H1 (cell line): Measurements from ENCODE around the gene CEBPA. TPM values are rescaled to one million over a fixed set of nuclear protein-coding genes. Genes with fewer than 3 reads are reported as not detected.

ENCODE experiments used
- CTCF ChIA-PET: fragments of 300-600 bp; sonication (Branson Sonifier 250); formaldehyde crosslinking; loops from one replicate; lab custom pipeline; 2021; ENCODE audit not compliant: partially characterized antibody; lab: Charles Lee
- POLR2A ChIA-PET: fragments of 300-600 bp; sonication (Branson Sonifier 250); formaldehyde crosslinking; loops from one replicate; lab custom pipeline; 2021; ENCODE audit warnings: inconsistent platforms; ENCODE audit not compliant: partially characterized antibody; lab: Charles Lee
- DNase-seq, 2 experiments: peaks; one replicate each; pipeline versions ENCODE4 v3.0.0 to v3.0.0-alpha.2; 2010 to 2022; ENCODE audit warnings: low spot score in 2 of 2, low read depth in 1 of 2, mixed read lengths in 1 of 2
- FAIRE-seq: peaks from 2 replicates; lab custom pipeline; 2011; peaks lifted over from hg19 to GRCh38; lab: Jason Lieb, UNC
- H2AFZ ChIP-seq: 2 replicates; pipeline ENCODE4 v1.8.1; 2012; ENCODE audit warnings: low read length, inconsistent platforms
- H2AK5ac ChIP-seq: 2 replicates; pipeline ENCODE4 v1.6.1; 2013; ENCODE audit warnings: low read depth, low read length
- H2BK120ac ChIP-seq: replicated peaks from 2 replicates; pipeline ENCODE3; 2013; ENCODE audit warnings: low read depth, low read length, inconsistent platforms
- H2BK12ac ChIP-seq: 2 replicates; pipeline ENCODE4 v1.6.1; 2013; ENCODE audit warnings: low read depth, low read length
- H2BK15ac ChIP-seq: 2 replicates; pipeline ENCODE4 v1.6.1; 2013; ENCODE audit warnings: low read length
- H2BK20ac ChIP-seq: 2 replicates; pipeline ENCODE4 v1.6.1; 2013; ENCODE audit warnings: low read length
- H2BK5ac ChIP-seq: 2 replicates; pipeline ENCODE4 v1.6.1; 2013; ENCODE audit warnings: low read depth, low read length
- H3K14ac ChIP-seq: 2 replicates; pipeline ENCODE4 v1.6.1; 2013; ENCODE audit warnings: inconsistent platforms; ENCODE audit not compliant: insufficient read length
- H3K18ac ChIP-seq: 2 replicates; pipeline ENCODE4 v1.6.1; 2013; ENCODE audit warnings: low read length; ENCODE audit errors: extremely low read depth
- H3K23ac ChIP-seq: 2 replicates; pipeline ENCODE4 v1.6.1; 2013; ENCODE audit warnings: inconsistent platforms; ENCODE audit not compliant: insufficient read length
- H3K23me2 ChIP-seq: 2 replicates; pipeline ENCODE4 v1.6.1; 2013; ENCODE audit warnings: low read depth, low read length
- H3K27ac ChIP-seq: 2 replicates; pipeline ENCODE4 v1.6.1; 2011; ENCODE audit warnings: low read depth, low read length, inconsistent platforms
- H3K27me3 ChIP-seq, 4 experiments: replicated peaks in 1 of 4; 1 replicate in 1 of 4; 2 replicates in 3 of 4; pipeline versions ENCODE4 v1.6.1 to v1.8.1; 2011 to 2013; ENCODE audit warnings: low read length in 3 of 4, mild to moderate bottlenecking in 3 of 4, inconsistent platforms in 2 of 4, mixed read lengths in 2 of 4, moderate library complexity in 1 of 4; ENCODE audit not compliant: control insufficient read depth in 3 of 4, insufficient read depth in 3 of 4; ENCODE audit errors: extremely low read depth in 1 of 4
- H3K36me3 ChIP-seq, 4 experiments: 2 replicates each; pipeline versions ENCODE4 v1.6.1 to v1.8.1; 2011 to 2013; ENCODE audit warnings: mild to moderate bottlenecking in 4 of 4, low read length in 3 of 4, moderate library complexity in 2 of 4, control low read depth in 1 of 4, inconsistent platforms in 1 of 4; ENCODE audit not compliant: insufficient read depth in 4 of 4, control insufficient read depth in 2 of 4
- H3K4ac ChIP-seq: replicated peaks from 2 replicates; pipeline ENCODE3; 2013; ENCODE audit warnings: low read length, low read depth, mixed read lengths, inconsistent platforms; ENCODE audit not compliant: insufficient read length
- H3K4me1 ChIP-seq, 4 experiments: replicated peaks in 1 of 4; 1 replicate in 1 of 4; 2 replicates in 3 of 4; pipeline versions ENCODE4 v1.6.1 to v1.8.1; 2011 to 2013; ENCODE audit warnings: low read length in 3 of 4, inconsistent platforms in 2 of 4, mixed read lengths in 1 of 4; ENCODE audit not compliant: insufficient read depth in 4 of 4, control insufficient read depth in 3 of 4
- H3K4me2 ChIP-seq, 2 experiments: 2 replicates each; pipeline versions ENCODE4 v1.6.1 to v1.8.1; 2011 to 2013; ENCODE audit warnings: low read depth in 2 of 2, low read length in 2 of 2, control low read depth in 1 of 2, inconsistent platforms in 1 of 2, mild to moderate bottlenecking in 1 of 2; ENCODE audit not compliant: insufficient read depth in 1 of 2
- H3K4me3 ChIP-seq, 4 experiments: fragments of 200-600, 300-600 bp in 1 of 4; sonication (generic), shearing (Covaris generic), sonication (Bioruptor Twin) in 1 of 4; 2 replicates each; pipeline versions ENCODE4 v1.5.1 to v1.8.1; 2011 to 2016; ENCODE audit warnings: low read length in 4 of 4, low read depth in 3 of 4, control low read depth in 2 of 4, inconsistent platforms in 2 of 4, mild to moderate bottlenecking in 2 of 4, mixed read lengths in 1 of 4, moderate library complexity in 1 of 4; ENCODE audit not compliant: insufficient read depth in 2 of 4; ENCODE audit errors: extremely low read depth in 1 of 4
- H3K56ac ChIP-seq: replicated peaks from 2 replicates; pipeline ENCODE3; 2013; ENCODE audit warnings: low read depth, mild to moderate bottlenecking, mixed read lengths, low read length, inconsistent platforms; ENCODE audit not compliant: insufficient read length
- H3K79me1 ChIP-seq: 2 replicates; pipeline ENCODE4 v1.6.1; 2013; ENCODE audit warnings: low read depth, low read length, control low read depth
- H3K79me2 ChIP-seq, 2 experiments: 2 replicates each; pipeline versions ENCODE4 v1.6.1 to v1.8.1; 2012 to 2013; ENCODE audit warnings: low read length in 2 of 2, mild to moderate bottlenecking in 2 of 2, inconsistent platforms in 1 of 2; ENCODE audit not compliant: insufficient read depth in 2 of 2, control insufficient read depth in 1 of 2
- H3K9ac ChIP-seq, 4 experiments: replicated peaks in 1 of 4; 1 replicate in 1 of 4; 2 replicates in 3 of 4; pipeline versions ENCODE4 v1.6.1 to v1.8.1; 2011 to 2013; ENCODE audit warnings: low read depth in 3 of 4, low read length in 3 of 4, control low read depth in 2 of 4, mild to moderate bottlenecking in 2 of 4, moderate library complexity in 2 of 4, inconsistent platforms in 1 of 4; ENCODE audit errors: extremely low read depth in 1 of 4
- H3K9me3 ChIP-seq, 2 experiments: 2 replicates each; pipeline versions ENCODE4 v1.6.1 to v1.8.1; 2012 to 2013; ENCODE audit warnings: mild to moderate bottlenecking in 2 of 2, moderate library complexity in 2 of 2, control low read depth in 1 of 2, inconsistent platforms in 1 of 2, low read depth in 1 of 2, low read length in 1 of 2, mixed read lengths in 1 of 2; ENCODE audit not compliant: insufficient read depth in 2 of 2
- H4K20me1 ChIP-seq, 2 experiments: replicated peaks in 1 of 2; 2 replicates each; pipeline versions ENCODE3 to v1.8.1; 2011 to 2013; ENCODE audit warnings: inconsistent platforms in 2 of 2, low read length in 2 of 2, mild to moderate bottlenecking in 1 of 2; ENCODE audit not compliant: insufficient read depth in 2 of 2, control insufficient read depth in 1 of 2
- H4K5ac ChIP-seq: 2 replicates; pipeline ENCODE4 v1.6.1; 2013; ENCODE audit warnings: low read length, low read depth, mixed read lengths, inconsistent platforms; ENCODE audit not compliant: insufficient read length
- H4K8ac ChIP-seq: 2 replicates; pipeline ENCODE4 v1.8.0; 2013; ENCODE audit warnings: mild to moderate bottlenecking, moderate library complexity, low read length, inconsistent platforms; ENCODE audit not compliant: insufficient read depth; ENCODE audit errors: extremely low read depth
- H4K91ac ChIP-seq: replicated peaks from 2 replicates; pipeline ENCODE3; 2013; ENCODE audit warnings: low read length, mixed read lengths, inconsistent platforms; ENCODE audit not compliant: insufficient read length
- EZH2 ChIP-seq: fragments of 200-600 bp; sonication (generic); IDR thresholded peaks from 2 replicates; pipeline ENCODE4 v1.7.1; 2012; ENCODE audit warnings: low read depth, mild to moderate bottlenecking, moderate library complexity, low read length, inconsistent platforms; ENCODE audit not compliant: severe bottlenecking
- KDM1A ChIP-seq: fragments of 200-600, 300-600 bp; sonication (generic); IDR thresholded peaks from 2 replicates; pipeline ENCODE4 v1.7.1; 2016; ENCODE audit warnings: mild to moderate bottlenecking, low read length, borderline replicate concordance
- RAD21 ChIP-seq, 2 experiments: IDR thresholded peaks in 1 of 2; conservative IDR thresholded peaks in 1 of 2; 2 replicates each; pipeline ENCODE4 v1.6.1; 2011; ENCODE audit warnings: low read depth in 2 of 2, low read length in 2 of 2, improper control_type of control experiment in 1 of 2, inconsistent platforms in 1 of 2, mild to moderate bottlenecking in 1 of 2, moderate library complexity in 1 of 2
- RFX5 ChIP-seq: IDR thresholded peaks from 2 replicates; pipeline ENCODE4 v1.6.1; 2011; ENCODE audit warnings: low read depth, low read length, improper control_type of control experiment, borderline replicate concordance
- WGBS, 2 experiments: shearing (Covaris generic) in 1 of 2; methylation state at CpG; one replicate each; pipeline versions ENCODE4 v1.1.6 to v1.1.7; 2013 to 2015; ENCODE audit warnings: low lambda C conversion rate in 2 of 2, mixed read lengths in 2 of 2, inconsistent platforms in 1 of 2, low coverage in 1 of 2, missing lambda C conversion rate in 1 of 2; ENCODE audit not compliant: insufficient replicate concordance in 2 of 2, insufficient coverage in 1 of 2, insufficient read length in 1 of 2; ENCODE audit errors: extremely low coverage in 1 of 2, missing lambda C conversion rate in 1 of 2; 5-methylcytosine and 5-hydroxymethylcytosine counted together
- polyA plus RNA-seq, 7 experiments: library from polyadenylated mRNA; depleted of rRNA in 3 of 7; stranded (reverse) in 5 of 7; unstranded in 2 of 7; fragments of >200 nt in 5 of 7; fragments of 200-250 nt in 2 of 7; gene quantifications; 1 replicate in 5 of 7; 2 replicates in 1 of 7; 4 replicates in 1 of 7; pipeline versions ENCODE4 v1.2.1 to v1.2.3, GENCODE V29; 2011 to 2013; ENCODE audit warnings: missing spikeins in 2 of 7, mixed read lengths in 2 of 7
- total RNA-seq: library from RNA; stranded (reverse); fragmentation: NEBNext Ultra II Directional; extraction: Animal tissue kit (Norgen Biotek cat#: 25700); gene quantifications from 2 replicates; pipeline ENCODE4 v1.2.1, GENCODE V29; 2021
- TF ChIP-seq, protein P1 (sequence below), 3 experiments: IDR thresholded peaks; 1 replicate in 2 of 3; 2 replicates in 1 of 3; pipeline versions ENCODE4 v1.5.1 to v1.6.1; 2011; ENCODE audit warnings: low read length in 3 of 3, mild to moderate bottlenecking in 3 of 3, inconsistent platforms in 2 of 3, low read depth in 1 of 3, moderate library complexity in 1 of 3; ENCODE audit not compliant: insufficient read depth in 1 of 3; ENCODE audit errors: control extremely low read depth in 1 of 3

Gene CEBPA
- total and polyA plus RNA-seq, 2 of the 8 experiments (the other 6 are each of a cell fraction or from before 2014, with no cell fraction given), result 2.0 to 2.7 TPM

DNA sequence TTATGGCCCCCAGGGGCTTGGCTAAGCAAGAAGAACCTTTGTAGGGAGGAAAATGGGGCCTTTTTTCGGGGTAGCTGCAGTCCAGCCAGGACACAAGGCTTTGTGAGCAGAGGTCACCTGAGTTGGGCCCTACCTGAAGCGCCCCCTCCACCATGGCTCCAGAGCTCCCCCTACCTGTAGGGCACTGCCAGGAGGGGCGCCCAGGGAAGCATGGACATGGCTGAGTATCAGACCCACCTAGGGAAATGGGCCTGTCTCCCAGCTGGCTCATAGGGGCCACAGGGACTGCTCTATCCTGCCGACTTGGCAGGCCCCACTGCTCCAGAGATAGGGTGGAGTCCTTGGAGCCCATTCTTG, 9.0 kb upstream of the CEBPA start:
- Histone ChIP-seq H2BK5ac (no peak overlapping the region), H3K4ac (no peak overlapping the region), H3K36me3 (no peaks in the 10 kb centered on the region), H3K4me1 (peaks cover 0 to 4% (median 3%) of the 10 kb centered on the region in 4 experiments; a peak in 4 of 7 replicates), H3K4me2 (no peak overlapping the region), H3K79me2 (no peaks in the 10 kb centered on the region), H3K23me2 (no peaks in the 10 kb centered on the region), H4K91ac (no peak overlapping the region), H3K14ac (no peak overlapping the region), H2BK20ac (no peak overlapping the region), H3K4me3 (no peak overlapping the region), H3K27ac (no peak overlapping the region), H3K9me3 (peaks cover 0 to 2% of the 10 kb centered on the region in 2 experiments; a peak in 1 of 4 replicates), H4K20me1 (no peaks in the 10 kb centered on the region), H2BK15ac (no peak overlapping the region), H2BK12ac (no peak overlapping the region), H3K79me1 (no peaks in the 10 kb centered on the region), H2AK5ac (no peak overlapping the region), H3K18ac (no peak overlapping the region), H3K23ac (no peak overlapping the region), H3K9ac (no peak overlapping the region), H2AFZ (no peak overlapping the region), H2BK120ac (no peak overlapping the region), H4K8ac (no peak overlapping the region), H4K5ac (no peak overlapping the region), H3K56ac (no peak overlapping the region), H3K27me3 (no peaks in the 10 kb centered on the region)
- FAIRE-seq (no peak), DNase-seq (no peak)
- ChIA-PET POLR2A (interaction anchor here (0.7 to 2.8 kb wide), 5 partner anchors 9 to 89 kb away, joined by 3 to 7 read pairs (median 3); partner anchors contain the start of gene CEBPA), CTCF (interaction anchor here (0.6 to 2.3 kb wide), 17 partner anchors 8 to 808 kb away, joined by 3 to 7 read pairs (median 3); partner anchors contain the start of gene SLC7A10)
- no peak for TF ChIP-seq RFX5
- peak; percentile 35 to 51 for TF ChIP-seq RAD21 (IDR thresholded peaks at IDR 0.05 in 1 of 2, conservative IDR thresholded peaks at IDR 0.05 in 1 of 2; ENCODE audit: low read depth in 2 of 2, low read length in 2 of 2)
- TF ChIP-seq, protein P1, sequence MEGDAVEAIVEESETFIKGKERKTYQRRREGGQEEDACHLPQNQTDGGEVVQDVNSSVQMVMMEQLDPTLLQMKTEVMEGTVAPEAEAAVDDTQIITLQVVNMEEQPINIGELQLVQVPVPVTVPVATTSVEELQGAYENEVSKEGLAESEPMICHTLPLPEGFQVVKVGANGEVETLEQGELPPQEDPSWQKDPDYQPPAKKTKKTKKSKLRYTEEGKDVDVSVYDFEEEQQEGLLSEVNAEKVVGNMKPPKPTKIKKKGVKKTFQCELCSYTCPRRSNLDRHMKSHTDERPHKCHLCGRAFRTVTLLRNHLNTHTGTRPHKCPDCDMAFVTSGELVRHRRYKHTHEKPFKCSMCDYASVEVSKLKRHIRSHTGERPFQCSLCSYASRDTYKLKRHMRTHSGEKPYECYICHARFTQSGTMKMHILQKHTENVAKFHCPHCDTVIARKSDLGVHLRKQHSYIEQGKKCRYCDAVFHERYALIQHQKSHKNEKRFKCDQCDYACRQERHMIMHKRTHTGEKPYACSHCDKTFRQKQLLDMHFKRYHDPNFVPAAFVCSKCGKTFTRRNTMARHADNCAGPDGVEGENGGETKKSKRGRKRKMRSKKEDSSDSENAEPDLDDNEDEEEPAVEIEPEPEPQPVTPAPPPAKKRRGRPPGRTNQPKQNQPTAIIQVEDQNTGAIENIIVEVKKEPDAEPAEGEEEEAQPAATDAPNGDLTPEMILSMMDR (IDR thresholded peaks at IDR 0.05; ENCODE audit: control extremely low read depth in 1 of 3, insufficient read depth in 1 of 3, low read depth in 1 of 3, low read length in 3 of 3), result peak; percentile 43 to 64 (median 60)
- TF ChIP-seq EZH2, result peak; percentile 19
- TF ChIP-seq KDM1A, result peak; percentile 72; the same call in 1 of the 2 replicates
- 95% methylated on average over 4 of the region's 4 CpGs; no CpG with 5 or more reads in 1 of the 2 experiments for WGBS, 2 experiments
